Measurements from ENCODE around the gene ARFIP1.
"Not testable (repeated sequence)": the region's sequence is repeated elsewhere in the genome, so short reads cannot be mapped to it uniquely, and the experiment has no call there.

Gene ARFIP1

GRCh38 chr4:152831416-152831815, 51.7 kb downstream of the ARFIP1 start:
- peak; percentile 21 for FAIRE-seq
- no peak for DNase-seq (ENCODE audit: extremely low spot score, insufficient read length, low read depth)

DNA sequence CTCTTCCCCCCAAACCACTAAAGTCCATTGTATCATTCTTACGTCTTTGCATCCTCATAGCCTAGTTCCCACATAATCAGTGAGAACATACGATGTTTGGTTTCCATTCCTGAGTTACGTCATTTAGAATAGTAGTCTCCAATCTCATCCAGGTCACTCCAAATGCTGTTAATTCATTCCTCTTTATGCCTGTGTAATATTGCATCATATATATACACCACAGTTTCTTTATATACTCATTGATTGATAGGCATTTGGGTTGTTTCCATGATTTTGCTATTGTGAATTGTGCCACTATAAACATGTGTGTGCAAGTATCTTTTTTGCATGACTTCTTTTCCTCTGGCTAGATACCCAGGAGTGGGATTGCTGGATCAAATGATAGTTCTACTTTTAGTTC, 57.2 kb downstream of the ARFIP1 start:
- no peak for DNase-seq (ENCODE audit: extremely low spot score, insufficient read length, low read depth)
- FAIRE-seq: no peak

DNA sequence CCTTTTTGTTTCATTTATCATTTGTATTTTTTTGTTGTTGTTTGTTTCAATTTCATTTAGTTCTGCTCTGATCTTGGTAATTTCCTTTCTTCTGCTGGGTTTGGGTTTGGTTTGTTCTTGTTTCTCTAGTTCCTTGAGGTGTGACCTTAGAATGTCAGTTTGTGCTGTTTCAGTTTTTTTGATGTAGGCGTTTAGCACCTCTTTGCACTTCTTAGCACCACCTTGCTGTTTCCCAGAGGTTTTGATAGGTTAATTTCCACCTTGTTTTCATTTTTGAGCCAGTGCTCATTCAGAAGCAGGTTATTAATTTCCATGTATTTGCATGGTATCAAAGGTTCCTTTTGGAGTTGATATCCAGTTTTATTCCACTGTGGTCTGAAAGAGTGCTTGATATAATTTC, 60.0 kb downstream of the ARFIP1 start:
- DNase-seq (ENCODE audit: extremely low spot score, insufficient read length, low read depth): not testable (repeated sequence)
- peak; percentile 48 for FAIRE-seq

GRCh38 chr4:152843481-152844090, 63.8 kb downstream of the ARFIP1 start:
- DNase-seq (ENCODE audit: extremely low spot score, insufficient read length, low read depth) (no peak), FAIRE-seq (no peak)

GRCh38 chr4:152847376-152847775, 67.6 kb downstream of the ARFIP1 start:
- no peak for FAIRE-seq
- no peak for DNase-seq (ENCODE audit: extremely low spot score, insufficient read length, low read depth)

- FAIRE-seq (peak; percentile 39), DNase-seq (ENCODE audit: extremely low spot score, insufficient read length, low read depth) (no peak)
These were observed 68.8 kb downstream of the ARFIP1 start for GRCh38 chr4:152848508-152848907.

- FAIRE-seq (peak; percentile 36), DNase-seq (ENCODE audit: extremely low spot score, insufficient read length, low read depth) (no peak)
These were observed 69.6 kb downstream of the ARFIP1 start for GRCh38 chr4:152849350-152849749.

- DNase-seq (ENCODE audit: extremely low spot score, insufficient read length, low read depth) (no peak), FAIRE-seq (peak; percentile 72)
These were observed 70.6 kb downstream of the ARFIP1 start for GRCh38 chr4:152850377-152850776.

DNA sequence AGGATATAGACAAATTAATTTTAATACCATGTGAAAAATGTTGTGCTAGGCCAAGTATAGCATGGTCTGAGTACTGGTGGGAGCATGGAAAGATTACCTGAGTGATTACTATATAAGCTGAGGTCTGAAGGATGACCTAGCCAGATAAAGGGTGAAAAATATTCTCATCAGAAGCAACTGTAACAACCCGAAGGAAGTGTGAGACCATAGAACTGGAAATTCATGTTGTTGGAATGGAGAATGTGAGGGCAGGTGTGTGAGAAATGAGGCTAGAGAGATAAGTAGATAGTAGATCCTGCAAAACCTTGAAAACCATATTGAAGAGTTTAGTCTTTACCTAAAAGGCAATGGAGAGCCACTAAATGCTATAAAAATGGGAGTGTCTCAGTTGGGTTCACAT, 71.5 kb downstream of the ARFIP1 start:
- FAIRE-seq (no peak), DNase-seq (ENCODE audit: extremely low spot score, insufficient read length, low read depth) (no peak)

- FAIRE-seq (no peak), DNase-seq (ENCODE audit: extremely low spot score, insufficient read length, low read depth) (no peak)
These were observed 73.5 kb downstream of the ARFIP1 start for GRCh38 chr4:152853293-152853692.

- not testable (repeated sequence) for FAIRE-seq; DNase-seq (ENCODE audit: extremely low spot score, insufficient read length, low read depth)
These were observed 74.3 kb downstream of the ARFIP1 start for GRCh38 chr4:152854016-152854415.

- no peak for FAIRE-seq
- DNase-seq (ENCODE audit: extremely low spot score, insufficient read length, low read depth): no peak
These were observed 77.2 kb downstream of the ARFIP1 start for GRCh38 chr4:152856960-152857359.

GRCh38 chr4:152858934-152859333, 79.2 kb downstream of the ARFIP1 start:
- FAIRE-seq: peak; percentile 5
- DNase-seq (ENCODE audit: extremely low spot score, insufficient read length, low read depth): no peak

GRCh38 chr4:152860046-152860445, 80.3 kb downstream of the ARFIP1 start:
- DNase-seq (ENCODE audit: extremely low spot score, insufficient read length, low read depth) (no peak), FAIRE-seq (no peak)

DNA sequence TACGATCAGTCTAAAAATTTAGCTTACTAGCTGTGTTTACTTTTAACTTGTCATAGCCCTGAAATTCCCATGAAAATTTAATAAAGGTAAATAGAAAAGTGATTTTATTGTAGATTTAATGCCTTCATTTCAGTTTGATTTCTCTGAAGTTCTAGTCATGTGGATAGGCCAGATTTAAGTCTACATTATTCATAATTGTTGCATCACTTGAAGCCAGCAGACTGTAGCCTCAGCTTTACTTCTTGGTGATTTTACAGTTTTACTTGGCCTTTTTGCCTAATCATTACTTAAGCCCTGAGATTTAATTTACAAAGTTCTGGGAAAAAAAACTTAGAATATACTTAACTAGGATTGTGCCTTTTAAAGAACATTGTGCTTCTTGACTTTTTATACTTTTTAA, 82.9 kb downstream of the ARFIP1 start:
- DNase-seq (ENCODE audit: extremely low spot score, insufficient read length, low read depth) (no peak), FAIRE-seq (no peak)

DNA sequence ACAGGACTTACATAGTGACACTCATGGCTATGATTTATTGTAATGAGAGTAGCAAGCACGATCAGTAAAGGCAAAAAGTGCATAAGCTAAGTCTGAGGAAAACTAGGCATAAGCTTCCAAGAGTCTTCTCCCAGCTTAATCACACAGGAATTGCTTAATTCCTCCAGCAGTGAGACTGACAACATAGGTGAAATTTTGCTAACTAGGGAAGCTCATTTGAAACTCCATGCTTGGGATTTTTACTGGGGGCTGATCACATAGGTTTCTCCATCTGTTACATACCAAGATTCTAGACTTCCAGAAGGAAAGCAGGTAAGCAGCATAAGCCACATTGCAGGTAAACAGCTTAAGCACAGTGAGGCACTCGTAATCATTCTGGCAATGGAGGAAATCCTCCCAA, 84.6 kb downstream of the ARFIP1 start:
- no peak for DNase-seq (ENCODE audit: extremely low spot score, insufficient read length, low read depth)
- FAIRE-seq: no peak

GRCh38 chr4:152866432-152866993, 86.8 kb downstream of the ARFIP1 start:
- FAIRE-seq; DNase-seq (ENCODE audit: extremely low spot score, insufficient read length, low read depth): not testable (repeated sequence)

- FAIRE-seq (no peak), DNase-seq (ENCODE audit: extremely low spot score, insufficient read length, low read depth) (no peak)
These were observed 90.9 kb downstream of the ARFIP1 start for GRCh38 chr4:152870606-152871005.

DNA sequence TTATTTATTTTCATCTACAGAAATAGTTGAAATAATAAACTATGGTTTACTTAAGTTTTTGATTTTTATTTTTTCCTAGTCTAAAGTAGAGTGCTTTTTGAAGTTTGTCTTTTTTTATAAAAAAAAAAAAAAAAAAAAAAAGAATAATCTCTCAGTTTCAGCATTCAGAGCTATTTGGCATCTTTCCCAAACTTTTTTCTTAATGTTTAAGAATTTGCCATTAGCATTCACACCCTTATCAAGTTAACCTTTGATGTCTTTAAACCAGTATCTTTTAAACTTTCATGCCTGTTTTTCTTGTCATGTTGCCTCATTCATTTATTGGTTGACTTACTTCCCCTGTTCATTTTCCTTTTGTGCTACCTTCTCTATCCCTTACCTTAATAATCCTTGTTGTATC, 95.5 kb downstream of the ARFIP1 start:
- no peak for DNase-seq (ENCODE audit: extremely low spot score, insufficient read length, low read depth)
- no peak for FAIRE-seq

- no peak for DNase-seq (ENCODE audit: extremely low spot score, insufficient read length, low read depth)
- FAIRE-seq: no peak
These were observed 98.1 kb downstream of the ARFIP1 start for GRCh38 chr4:152877868-152878267.

DNA sequence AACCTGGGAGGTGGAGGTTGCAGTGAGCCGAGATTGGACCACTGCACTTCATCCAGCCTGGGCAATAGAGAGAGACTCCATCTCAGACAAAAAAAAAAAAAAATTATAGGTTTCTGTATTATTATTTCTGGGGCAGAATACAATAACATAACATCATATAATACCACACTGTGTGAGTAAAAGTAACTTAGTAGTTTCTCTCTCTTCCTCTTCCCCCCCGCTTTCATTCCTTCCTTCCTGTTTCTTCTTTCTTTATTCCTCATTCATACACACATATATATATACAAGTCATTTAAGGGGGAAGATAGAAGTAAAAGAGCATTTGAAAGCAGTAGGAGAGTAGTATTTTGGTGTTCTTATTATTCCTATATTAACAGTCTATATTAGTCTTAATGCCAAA, 100.5 kb downstream of the ARFIP1 start:
- FAIRE-seq (no peak), DNase-seq (ENCODE audit: extremely low spot score, insufficient read length, low read depth) (no peak)

DNA sequence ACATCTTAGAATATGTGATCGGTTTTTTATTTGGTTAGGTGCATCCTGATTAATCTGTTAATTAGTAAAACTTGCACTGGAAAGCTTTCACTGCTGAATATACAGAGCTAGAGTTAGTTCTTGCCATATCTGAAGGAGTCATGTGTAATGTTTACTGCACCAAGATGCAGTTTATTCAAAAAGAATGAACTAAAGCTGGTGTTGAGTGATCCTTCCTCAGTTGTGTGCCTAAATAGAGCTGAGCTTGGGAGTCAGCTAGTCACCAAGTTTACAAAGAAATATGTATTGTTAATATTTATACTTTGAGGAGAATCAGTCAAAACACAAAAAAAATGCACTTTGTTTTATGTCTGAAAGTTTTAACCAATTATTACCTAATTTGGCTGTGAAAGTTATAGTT, 102.2 kb downstream of the ARFIP1 start:
- DNase-seq (ENCODE audit: extremely low spot score, insufficient read length, low read depth) (no peak), FAIRE-seq (no peak)

All from GM18507 (cell line).